ENCODE data around the gene DDX54.

GRCh38 chr12:113195598-113195997 is 10.3 kb upstream of the DDX54 start:
- TF ChIP-seq CTBP1 (IDR thresholded peaks at IDR 0.05; ENCODE audit: borderline replicate concordance) (no peak), FOXK2 (IDR thresholded peaks at IDR 0.05) (no peak), BHLHE40 (IDR thresholded peaks at IDR 0.05; ENCODE audit: borderline replicate concordance) (no peak), ZNF384 (IDR thresholded peaks at IDR 0.05) (no peak), FOXM1 (IDR thresholded peaks at IDR 0.05; ENCODE audit: borderline replicate concordance) (no peak), SP1 (IDR thresholded peaks at IDR 0.05) (no peak), PKNOX1 (IDR thresholded peaks at IDR 0.05) (no peak), FOXA1 (IDR thresholded peaks at IDR 0.05) (no peak), ARNT (IDR thresholded peaks at IDR 0.05) (no peak), NFRKB (IDR thresholded peaks at IDR 0.05) (no peak)
